GM12878 (cell line): ENCODE results near the gene ABCC5. TPM values are rescaled to one million over a fixed set of nuclear protein-coding genes. Genes with fewer than 3 reads are reported as not detected.

Experiments
- ATAC-seq: fragments of 200-7000 bp; cut with Tn5 transposase; 3 replicates; pipeline ENCODE4 v1.9.1; 2020; ENCODE audit warnings: mild to moderate bottlenecking, moderate library complexity
- BruUV-seq: library from RNA; stranded (reverse); fragments of 400-500 nt; replicated peaks from 2 replicates; lab custom pipeline; 2021; lab: Mats Ljungman, UMichigan
- CTCF ChIA-PET: fragments of 300-600 bp; sonication (Branson Sonifier 250); formaldehyde crosslinking; extraction: SDS; loops from one replicate; lab custom pipeline; 2021; ENCODE audit warnings: inconsistent platforms; lab: Yijun Ruan, JAX
- POLR2A ChIA-PET: fragments of 350-600 bp; formaldehyde crosslinking; extraction: SDS; loops from one replicate; lab custom pipeline; 2021; ENCODE audit warnings: inconsistent platforms; lab: Charles Lee
- RAD21 ChIA-PET: fragments of 300-600 bp; sonication (Branson Sonifier 250); formaldehyde crosslinking; loops from one replicate; lab custom pipeline; 2023; ENCODE audit warnings: antibody characterized with exemption; ENCODE audit not compliant: unreplicated experiment; lab: Charles Lee
- SMC1A ChIA-PET: fragments of 300-600 bp; sonication (Branson Sonifier 250); formaldehyde crosslinking; loops from one replicate; lab custom pipeline; 2023; ENCODE audit not compliant: unreplicated experiment, uncharacterized antibody; lab: Charles Lee
- DNase-seq: peaks from one replicate; pipeline ENCODE4 v3.0.0-alpha.2; 2011; ENCODE audit warnings: low read depth, low spot score
- FAIRE-seq: peaks from 3 replicates; lab custom pipeline; 2011; peaks lifted over from hg19 to GRCh38; lab: Jason Lieb, UNC
- H2AFZ ChIP-seq: 2 replicates; pipeline ENCODE4 v1.6.0; 2011; ENCODE audit warnings: low read depth, low read length, control low read depth; ENCODE audit not compliant: control insufficient read depth
- H3K27ac ChIP-seq: 2 replicates; pipeline ENCODE4 v1.5.1; 2011; ENCODE audit warnings: control low read depth; ENCODE audit not compliant: control insufficient read depth, insufficient read depth
- H3K27me3 ChIP-seq, 2 experiments: replicated peaks in 1 of 2; 2 replicates each; pipeline versions ENCODE4 v1.6.0 to v1.6.1; 2011; ENCODE audit warnings: low read length in 1 of 2; ENCODE audit not compliant: control insufficient read depth in 2 of 2, insufficient read depth in 2 of 2
- H3K36me3 ChIP-seq, 2 experiments: 2 replicates each; pipeline ENCODE4 v1.5.1; 2011; ENCODE audit warnings: low read length in 1 of 2; ENCODE audit not compliant: control insufficient read depth in 2 of 2, insufficient read depth in 2 of 2
- H3K4me1 ChIP-seq: 2 replicates; pipeline ENCODE4 v1.6.1; 2011; ENCODE audit warnings: mild to moderate bottlenecking, low read length, moderate library complexity, mixed read lengths; ENCODE audit not compliant: control insufficient read depth, insufficient read depth
- H3K4me2 ChIP-seq: 2 replicates; pipeline ENCODE4 v1.6.0; 2011; ENCODE audit warnings: control low read depth; ENCODE audit not compliant: control insufficient read depth, insufficient read depth
- H3K4me3 ChIP-seq: fragments of 200-600 bp; sonication (generic); 2 replicates; pipeline ENCODE4 v1.5.1; 2016
- H3K79me2 ChIP-seq: 2 replicates; pipeline ENCODE4 v1.6.0; 2011; ENCODE audit warnings: low read length; ENCODE audit not compliant: control insufficient read depth, insufficient read depth
- H3K9ac ChIP-seq: 2 replicates; pipeline ENCODE4 v1.8.0; 2011; ENCODE audit warnings: low read length, control low read depth, mixed read lengths; ENCODE audit not compliant: control insufficient read depth, insufficient read depth
- H3K9me3 ChIP-seq: replicated peaks from 3 replicates; pipeline ENCODE4 v1.5.1; 2011; ENCODE audit warnings: mild to moderate bottlenecking, low read length; ENCODE audit not compliant: control insufficient read depth, insufficient read depth
- H4K20me1 ChIP-seq: 2 replicates; pipeline ENCODE4 v1.6.0; 2011; ENCODE audit not compliant: control insufficient read depth, insufficient read depth
- ETV6 ChIP-seq, 2 experiments: fragments of 450-650 bp in 1 of 2; IDR thresholded peaks in 1 of 2; conservative IDR thresholded peaks in 1 of 2; 2 replicates each; pipeline ENCODE4 v1.6.1; 2014; ENCODE audit warnings: antibody characterized with exemption in 1 of 2, borderline replicate concordance in 1 of 2, low read depth in 1 of 2, mild to moderate bottlenecking in 1 of 2, moderate library complexity in 1 of 2
- MXI1 ChIP-seq: fragments of 150-350 bp; IDR thresholded peaks from 2 replicates; pipeline ENCODE4 v1.6.1; 2011; ENCODE audit warnings: low read depth, mild to moderate bottlenecking, inconsistent platforms, low read length, improper control_type of control experiment
- POLR2AphosphoS5 ChIP-seq: IDR thresholded peaks from 2 replicates; pipeline ENCODE4 v1.6.1; 2011; ENCODE audit warnings: mild to moderate bottlenecking, low read length, inconsistent platforms
- RAD21 ChIP-seq: IDR thresholded peaks from 2 replicates; pipeline ENCODE4 v1.6.1; 2011; ENCODE audit warnings: mild to moderate bottlenecking, low read depth, low read length, moderate library complexity; ENCODE audit not compliant: insufficient read depth
- RAD51 ChIP-seq: fragments of 450-650 bp; IDR thresholded peaks from 2 replicates; pipeline ENCODE4 v1.6.1; 2016; ENCODE audit warnings: moderate library complexity, mild to moderate bottlenecking, inconsistent platforms
- RB1 ChIP-seq: fragments of 450-650 bp; formaldehyde crosslinking; IDR thresholded peaks from 2 replicates; pipeline ENCODE4 v1.6.1; 2017; ENCODE audit warnings: mild to moderate bottlenecking, borderline replicate concordance
- RELB ChIP-seq: fragments of 450-650 bp; IDR thresholded peaks from 2 replicates; pipeline ENCODE4 v1.6.1; 2017; ENCODE audit warnings: low read depth, mild to moderate bottlenecking, moderate library complexity
- SUZ12 ChIP-seq: fragments of 200-600 bp; sonication (generic); IDR thresholded peaks from one replicate; pipeline ENCODE4 v1.6.1; 2018; ENCODE audit warnings: antibody characterized with exemption, mild to moderate bottlenecking; ENCODE audit not compliant: unreplicated experiment
- TCF3 ChIP-seq: IDR thresholded peaks from 2 replicates; pipeline ENCODE4 v1.6.1; 2012; ENCODE audit warnings: low read depth, mild to moderate bottlenecking, low read length, borderline replicate concordance; ENCODE audit not compliant: insufficient read depth
- WRNIP1 ChIP-seq: IDR thresholded peaks from 2 replicates; pipeline ENCODE4 v1.6.1; 2011; ENCODE audit warnings: low read depth, low read length, improper control_type of control experiment, borderline replicate concordance
- WGBS: methylation state at CpG from one replicate; pipeline ENCODE4 v1.1.6; 2016; ENCODE audit warnings: low lambda C conversion rate; ENCODE audit not compliant: insufficient replicate concordance, insufficient coverage; ENCODE audit errors: missing lambda C conversion rate; 5-methylcytosine and 5-hydroxymethylcytosine counted together
- in situ Hi-C: fragments of 300-500 bp; cut with MboI; formaldehyde crosslinking; loops from 9 replicates; pipeline ENCODE4 v1.14.3; 2018; ENCODE audit warnings: mixed read lengths
- intact Hi-C: fragments of 100-400 bp; cut with micrococcal nuclease; formaldehyde crosslinking; loops from one replicate; pipeline ENCODE4 v1.14.2; 2022; ENCODE audit not compliant: unreplicated experiment
- polyA plus RNA-seq, 11 experiments: library from polyadenylated mRNA; depleted of rRNA in 4 of 11; unstranded in 6 of 11; stranded (reverse) in 5 of 11; fragments of >200 nt; fragmentation: Nextera tagmentation in 4 of 11; fragmentation: Illumina TruSeq in 1 of 11; extraction: Ambion mirVana in 4 of 11; extraction: Trizol in 1 of 11; gene quantifications; 1 replicate in 1 of 11; 2 replicates in 10 of 11; pipeline versions ENCODE4 v1.2.1 to v1.2.3, GENCODE V29; 2011 to 2016; ENCODE audit warnings: inconsistent platforms in 2 of 11, missing spikeins in 2 of 11, low read depth in 1 of 11
- total RNA-seq, 4 experiments: library from RNA; depleted of rRNA in 3 of 4; stranded (reverse); fragments of >200 nt in 3 of 4; fragmentation: Illumina TruSeq in 1 of 4; extraction: Trizol in 1 of 4; gene quantifications; 2 replicates each; pipeline versions ENCODE4 v1.2.1 to v1.2.3, GENCODE V29; 2013 to 2021
- TF ChIP-seq, protein P1 (sequence below), 3 experiments: IDR thresholded peaks in 2 of 3; conservative IDR thresholded peaks in 1 of 3; 2 replicates each; pipeline ENCODE4 v1.5.1; 2011; ENCODE audit warnings: low read depth in 3 of 3, low read length in 3 of 3, mild to moderate bottlenecking in 3 of 3, control low read depth in 2 of 3, moderate library complexity in 2 of 3, inconsistent platforms in 1 of 3, mixed read lengths in 1 of 3; ENCODE audit not compliant: control insufficient read depth in 2 of 3, insufficient read depth in 1 of 3; ENCODE audit errors: extremely low read depth in 1 of 3
- TF ChIP-seq, protein P2 (sequence below): fragments of 150-350 bp; IDR thresholded peaks from 2 replicates; pipeline ENCODE4 v1.6.1; 2016; ENCODE audit warnings: low read depth, low read length

Gene ABCC5
- total and polyA plus RNA-seq, 10 of the 15 experiments (the other 5 are each of a cell fraction or from before 2014, with no cell fraction given) = 6.0 to 17.8 (median 9.7) TPM

- Histone ChIP-seq H3K36me3 (no peaks in the 10 kb centered on the region), H3K9me3 (no peaks in the 10 kb centered on the region), H3K27me3 (peaks cover 0 to 3% of the 10 kb centered on the region in 2 experiments; a peak in 1 of 4 replicates), H2AFZ (no peak overlapping the region), H3K27ac (no peak overlapping the region), H3K4me3 (no peak overlapping the region), H3K79me2 (no peaks in the 10 kb centered on the region), H3K4me1 (no peaks in the 10 kb centered on the region), H3K4me2 (no peak overlapping the region), H3K9ac (no peak overlapping the region), H4K20me1 (no peaks in the 10 kb centered on the region)
- in situ Hi-C loops = no loop called here
- peak; percentile 54; the same call in 2 of the 3 replicates for ATAC-seq
- RAD21 ChIA-PET = no interaction called here
- DNase-seq = no peak
- FAIRE-seq = no peak
- no TSS peak for BruUV-seq
- 18% methylated on average over 3 of the region's 3 CpGs for WGBS
- intact Hi-C loops = no loop called here
- CTCF ChIA-PET = interaction anchor here (1.1 to 1.4 kb wide), 2 partner anchors 41 to 144 kb away, joined by 3 to 4 read pairs; no protein-coding TSS in a partner anchor
- POLR2A ChIA-PET = no interaction called here
- SMC1A ChIA-PET = no interaction called here
- TF ChIP-seq RAD21 (peak; percentile 7; the same call in 1 of the 2 replicates), MXI1 (no peak), TCF3 (no peak), RAD51 (no peak), SUZ12 (no peak), POLR2AphosphoS5 (no peak), WRNIP1 (no peak), ETV6 (conservative IDR thresholded peaks at IDR 0.05 in 1 of 2, IDR thresholded peaks at IDR 0.05 in 1 of 2; ENCODE audit: borderline replicate concordance in 1 of 2, low read depth in 1 of 2) (no peak), RB1 (no peak), RELB (no peak)
- TF ChIP-seq, protein P1, sequence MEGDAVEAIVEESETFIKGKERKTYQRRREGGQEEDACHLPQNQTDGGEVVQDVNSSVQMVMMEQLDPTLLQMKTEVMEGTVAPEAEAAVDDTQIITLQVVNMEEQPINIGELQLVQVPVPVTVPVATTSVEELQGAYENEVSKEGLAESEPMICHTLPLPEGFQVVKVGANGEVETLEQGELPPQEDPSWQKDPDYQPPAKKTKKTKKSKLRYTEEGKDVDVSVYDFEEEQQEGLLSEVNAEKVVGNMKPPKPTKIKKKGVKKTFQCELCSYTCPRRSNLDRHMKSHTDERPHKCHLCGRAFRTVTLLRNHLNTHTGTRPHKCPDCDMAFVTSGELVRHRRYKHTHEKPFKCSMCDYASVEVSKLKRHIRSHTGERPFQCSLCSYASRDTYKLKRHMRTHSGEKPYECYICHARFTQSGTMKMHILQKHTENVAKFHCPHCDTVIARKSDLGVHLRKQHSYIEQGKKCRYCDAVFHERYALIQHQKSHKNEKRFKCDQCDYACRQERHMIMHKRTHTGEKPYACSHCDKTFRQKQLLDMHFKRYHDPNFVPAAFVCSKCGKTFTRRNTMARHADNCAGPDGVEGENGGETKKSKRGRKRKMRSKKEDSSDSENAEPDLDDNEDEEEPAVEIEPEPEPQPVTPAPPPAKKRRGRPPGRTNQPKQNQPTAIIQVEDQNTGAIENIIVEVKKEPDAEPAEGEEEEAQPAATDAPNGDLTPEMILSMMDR (IDR thresholded peaks at IDR 0.05 in 2 of 3, conservative IDR thresholded peaks at IDR 0.05 in 1 of 3; ENCODE audit: control insufficient read depth in 2 of 3, extremely low read depth in 1 of 3, insufficient read depth in 1 of 3, low read depth in 3 of 3, low read length in 3 of 3) = peak in 1 of 3 experiments; percentile 18; a peak in 1 of 6 replicates
- TF ChIP-seq, protein P2, sequence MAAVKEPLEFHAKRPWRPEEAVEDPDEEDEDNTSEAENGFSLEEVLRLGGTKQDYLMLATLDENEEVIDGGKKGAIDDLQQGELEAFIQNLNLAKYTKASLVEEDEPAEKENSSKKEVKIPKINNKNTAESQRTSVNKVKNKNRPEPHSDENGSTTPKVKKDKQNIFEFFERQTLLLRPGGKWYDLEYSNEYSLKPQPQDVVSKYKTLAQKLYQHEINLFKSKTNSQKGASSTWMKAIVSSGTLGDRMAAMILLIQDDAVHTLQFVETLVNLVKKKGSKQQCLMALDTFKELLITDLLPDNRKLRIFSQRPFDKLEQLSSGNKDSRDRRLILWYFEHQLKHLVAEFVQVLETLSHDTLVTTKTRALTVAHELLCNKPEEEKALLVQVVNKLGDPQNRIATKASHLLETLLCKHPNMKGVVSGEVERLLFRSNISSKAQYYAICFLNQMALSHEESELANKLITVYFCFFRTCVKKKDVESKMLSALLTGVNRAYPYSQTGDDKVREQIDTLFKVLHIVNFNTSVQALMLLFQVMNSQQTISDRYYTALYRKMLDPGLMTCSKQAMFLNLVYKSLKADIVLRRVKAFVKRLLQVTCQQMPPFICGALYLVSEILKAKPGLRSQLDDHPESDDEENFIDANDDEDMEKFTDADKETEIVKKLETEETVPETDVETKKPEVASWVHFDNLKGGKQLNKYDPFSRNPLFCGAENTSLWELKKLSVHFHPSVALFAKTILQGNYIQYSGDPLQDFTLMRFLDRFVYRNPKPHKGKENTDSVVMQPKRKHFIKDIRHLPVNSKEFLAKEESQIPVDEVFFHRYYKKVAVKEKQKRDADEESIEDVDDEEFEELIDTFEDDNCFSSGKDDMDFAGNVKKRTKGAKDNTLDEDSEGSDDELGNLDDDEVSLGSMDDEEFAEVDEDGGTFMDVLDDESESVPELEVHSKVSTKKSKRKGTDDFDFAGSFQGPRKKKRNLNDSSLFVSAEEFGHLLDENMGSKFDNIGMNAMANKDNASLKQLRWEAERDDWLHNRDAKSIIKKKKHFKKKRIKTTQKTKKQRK = no peak
Observed at GRCh38 chr3:184040010-184040409, 22.3 kb upstream of the ABCC5 start.
